ENCODE data around the gene C2orf66.

Gene C2orf66

DNA sequence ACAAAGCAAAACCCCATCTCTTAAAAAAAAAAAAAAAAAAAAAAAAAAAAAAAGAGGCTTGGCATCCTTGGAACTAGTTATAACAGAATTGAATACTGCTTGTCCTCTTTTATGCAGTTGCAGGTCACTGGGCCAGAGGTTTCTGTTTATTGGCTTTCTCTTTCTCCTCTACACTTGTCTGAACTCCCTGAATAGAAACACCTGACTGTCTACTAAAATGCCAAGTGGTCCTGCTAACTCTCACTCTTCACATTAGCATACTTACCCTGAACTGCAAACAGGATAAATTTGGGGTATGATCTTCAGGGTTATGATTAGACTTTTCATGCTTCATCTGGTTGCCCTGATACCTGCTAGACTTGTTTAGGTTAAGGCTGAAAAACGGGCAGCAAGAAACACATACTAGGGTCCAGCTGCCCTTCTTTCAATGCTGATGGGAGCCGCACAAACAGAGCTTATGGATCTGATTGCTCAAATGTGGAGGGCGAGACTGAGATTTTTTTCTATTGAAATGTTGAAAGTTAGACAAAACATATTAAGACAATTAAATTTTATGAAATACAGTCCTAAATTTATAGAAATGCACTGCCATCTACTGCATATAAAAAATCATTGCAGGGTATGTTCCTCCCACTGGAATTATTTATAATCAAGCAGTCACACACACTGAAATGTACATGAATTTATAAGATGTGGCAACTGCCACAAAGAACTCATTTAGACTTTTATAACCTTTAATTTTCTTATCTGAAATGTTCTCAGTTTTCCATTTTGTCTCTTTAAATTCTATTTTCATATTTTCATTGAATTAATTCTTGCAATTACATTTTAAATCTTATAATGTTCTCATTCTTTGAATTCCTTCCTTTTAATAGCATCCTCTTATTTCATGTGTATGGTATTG lies 50.4 kb downstream of the C2orf66 start:
- no peak for DNase-seq

Data from activated CD4-positive, alpha-beta T cell treated with anti-CD3 and anti-CD28 coated beads for 48 hours (primary cell).